GM12891 (cell line): ENCODE data around the gene ARSJ.

Experiments used
- POLR2A ChIP-seq: IDR thresholded peaks from 2 replicates; pipeline ENCODE4 v1.6.1; 2011; ENCODE audit warnings: low read depth, low read length, control low read depth
- POLR2AphosphoS5 ChIP-seq: IDR thresholded peaks from 2 replicates; pipeline ENCODE4 v1.6.1; 2011; ENCODE audit warnings: low read depth, low read length, control low read depth
- SPI1 ChIP-seq: IDR thresholded peaks from 2 replicates; pipeline ENCODE4 v1.6.1; 2011; ENCODE audit warnings: low read depth, low read length, control low read depth

- TF ChIP-seq POLR2A (no peak), POLR2AphosphoS5 (no peak), SPI1 (no peak)
Measured at GRCh38 chr4:113943085-113943484, 36.4 kb downstream of the ARSJ start.
